CD14-positive monocyte (primary cell): Measurements from ENCODE around the gene SLC25A21. TPM values are rescaled to one million over a fixed set of nuclear protein-coding genes. Genes with fewer than 3 reads are reported as not detected.

ENCODE experiments used
- DNase-seq, 3 donors: peaks; one replicate each; pipeline ENCODE4 v3.0.0-alpha.2; 2011 to 2022
- H2AFZ ChIP-seq: 2 replicates; pipeline ENCODE4 v1.6.0; 2012; ENCODE audit warnings: mild to moderate bottlenecking, low read depth, low read length, inconsistent platforms; ENCODE audit not compliant: insufficient read depth, poor library complexity, severe bottlenecking
- H3K27ac ChIP-seq, 2 donors: 1 replicate in 1 of 2; 2 replicates in 1 of 2; pipeline ENCODE4 v1.5.1; 2012 to 2013; ENCODE audit warnings: low read length in 2 of 2, control low read depth in 1 of 2, inconsistent platforms in 1 of 2, low read depth in 1 of 2, mild to moderate bottlenecking in 1 of 2
- H3K27me3 ChIP-seq, 2 donors: one replicate each; pipeline versions ENCODE4 v1.6.0 to v1.6.1; 2011 to 2013; ENCODE audit warnings: low read length in 2 of 2; ENCODE audit not compliant: control insufficient read depth in 2 of 2, insufficient read depth in 2 of 2
- H3K36me3 ChIP-seq, 2 donors: replicated peaks in 1 of 2; 1 replicate in 1 of 2; 2 replicates in 1 of 2; pipeline versions ENCODE4 v1.5.1 to v1.6.1; 2012 to 2013; ENCODE audit warnings: low read length in 2 of 2, control low read depth in 1 of 2, inconsistent platforms in 1 of 2, mild to moderate bottlenecking in 1 of 2; ENCODE audit not compliant: insufficient read depth in 2 of 2, control insufficient read depth in 1 of 2
- H3K4me1 ChIP-seq, 2 donors: 1 replicate in 1 of 2; 2 replicates in 1 of 2; pipeline versions ENCODE4 v1.5.1 to v1.6.1; 2012 to 2013; ENCODE audit warnings: low read length in 2 of 2, control low read depth in 1 of 2, inconsistent platforms in 1 of 2, mild to moderate bottlenecking in 1 of 2, moderate library complexity in 1 of 2; ENCODE audit not compliant: insufficient read depth in 2 of 2, control insufficient read depth in 1 of 2
- H3K4me2 ChIP-seq: replicated peaks from 2 replicates; pipeline ENCODE3; 2012; ENCODE audit warnings: low read length, moderate library complexity, mild to moderate bottlenecking; ENCODE audit not compliant: poor library complexity, severe bottlenecking; ENCODE audit errors: extremely low read depth
- H3K4me3 ChIP-seq, 3 experiments: fragments of 200-600 bp in 1 of 3; sonication (generic) in 1 of 3; replicated peaks in 1 of 3; 1 replicate in 2 of 3; 2 replicates in 1 of 3; pipeline ENCODE4 v1.5.1; 2011 to 2013; ENCODE audit warnings: low read length in 3 of 3, mild to moderate bottlenecking in 3 of 3, control low read depth in 2 of 3, low read depth in 2 of 3, inconsistent platforms in 1 of 3, moderate library complexity in 1 of 3
- H3K79me2 ChIP-seq: 2 replicates; pipeline ENCODE4 v1.6.0; 2012; ENCODE audit warnings: mild to moderate bottlenecking, control low read depth, inconsistent platforms, low read length, moderate library complexity; ENCODE audit not compliant: insufficient read depth
- H3K9ac ChIP-seq: 2 replicates; pipeline ENCODE4 v1.6.0; 2017; ENCODE audit warnings: low read length, mild to moderate bottlenecking; ENCODE audit not compliant: insufficient read depth, poor library complexity, severe bottlenecking
- H3K9me3 ChIP-seq, 2 donors: replicated peaks in 1 of 2; 1 replicate in 1 of 2; 2 replicates in 1 of 2; pipeline versions ENCODE4 v1.5.1 to v1.6.1; 2012 to 2013; ENCODE audit warnings: low read length in 2 of 2, control low read depth in 1 of 2; ENCODE audit not compliant: control insufficient read depth in 1 of 2, insufficient read depth in 1 of 2
- H4K20me1 ChIP-seq: 2 replicates; pipeline ENCODE4 v1.6.0; 2012; ENCODE audit warnings: mild to moderate bottlenecking, low read length, control low read depth, moderate library complexity; ENCODE audit not compliant: insufficient read depth
- H3K27ac Mint-ChIP-seq, 7 donors: one replicate each; pipeline ENCODE4 v1.8.0; 2020; ENCODE audit warnings: mild to moderate bottlenecking in 7 of 7, mixed read lengths in 7 of 7, moderate library complexity in 6 of 7, inconsistent platforms in 2 of 7
- H3K27me3 Mint-ChIP-seq, 3 donors: one replicate each; pipeline ENCODE4 v1.8.0; 2021 to 2022; ENCODE audit warnings: low read depth in 3 of 3, mild to moderate bottlenecking in 3 of 3, mixed read lengths in 3 of 3, moderate library complexity in 3 of 3, inconsistent platforms in 1 of 3
- H3K36me3 Mint-ChIP-seq, 2 donors: one replicate each; pipeline ENCODE4 v1.8.0; 2020; ENCODE audit warnings: mixed read lengths in 2 of 2, inconsistent platforms in 1 of 2, mild to moderate bottlenecking in 1 of 2
- H3K4me1 Mint-ChIP-seq: one replicate; pipeline ENCODE4 v1.8.0; 2020; ENCODE audit warnings: mild to moderate bottlenecking, mixed read lengths
- H3K4me3 Mint-ChIP-seq, 2 donors: one replicate each; pipeline ENCODE4 v1.8.0; 2020; ENCODE audit warnings: mild to moderate bottlenecking in 2 of 2, mixed read lengths in 2 of 2, moderate library complexity in 1 of 2
- H3K9me3 Mint-ChIP-seq, 7 donors: one replicate each; pipeline ENCODE4 v1.8.0; 2020 to 2022; ENCODE audit warnings: mixed read lengths in 7 of 7, mild to moderate bottlenecking in 6 of 7, moderate library complexity in 6 of 7, inconsistent platforms in 2 of 7
- CTCF ChIP-seq: fragments of 200-600 bp; IDR thresholded peaks from one replicate; pipeline ENCODE4 v1.8.0; 2022; ENCODE audit warnings: antibody characterized with exemption, mild to moderate bottlenecking
- whole genome bisulfite sequencing: methylation state at CpG from one replicate; pipeline ENCODE4 v1.1.5; 2013; ENCODE audit warnings: missing lambda C conversion rate; ENCODE audit not compliant: insufficient coverage; 5-methylcytosine and 5-hydroxymethylcytosine counted together
- intact Hi-C, 2 donors: fragments of 100-400 bp; cut with micrococcal nuclease; formaldehyde crosslinking; loops; one replicate each; pipeline versions ENCODE4 v1.15.0 to v1.15.1; 2023
- polyA plus RNA-seq, 3 donors: library from polyadenylated mRNA; depleted of rRNA in 1 of 3; unstranded in 2 of 3; stranded (reverse) in 1 of 3; fragments of 300-500 nt in 2 of 3; fragments of >200 nt in 1 of 3; fragmentation: Illumina TruSeq in 2 of 3; gene quantifications; 1 replicate in 2 of 3; 2 replicates in 1 of 3; pipeline ENCODE4 v1.2.3, GENCODE V29; 2012 to 2021

Gene SLC25A21
- polyA plus RNA-seq, 3 donors: not detected

- Mint-ChIP-seq H3K9me3 (peaks cover 0 to 2% (median 0%) of the 10 kb centered on the region in 7 donors), H3K4me1 (no peaks in the 10 kb centered on the region), H3K27me3 (peaks cover 0 to 3% (median 0%) of the 10 kb centered on the region in 3 donors), H3K27ac (no peak overlapping the region), H3K4me3 (no peak overlapping the region), H3K36me3 (no peaks in the 10 kb centered on the region)
- no peak overlapping the region for H3K4me2 ChIP-seq
- no peaks in the 10 kb centered on the region for H3K79me2 ChIP-seq
- no peak overlapping the region for H3K27ac ChIP-seq
- no peaks in the 10 kb centered on the region for H3K9me3 ChIP-seq
- no peak overlapping the region for H3K9ac ChIP-seq
- DNase-seq: no peak
- intact Hi-C loops: no loop called here
- no peaks in the 10 kb centered on the region for H3K4me1 ChIP-seq
- H3K36me3 ChIP-seq: no peaks in the 10 kb centered on the region
- H3K4me3 ChIP-seq: no peak overlapping the region
- no peaks in the 10 kb centered on the region for H3K27me3 ChIP-seq
- no peak overlapping the region for H2AFZ ChIP-seq
- no peak for TF ChIP-seq CTCF
- H4K20me1 ChIP-seq: no peaks in the 10 kb centered on the region
- WGBS: no CpG with 5 or more reads among the region's 6 CpGs
Measured at GRCh38 chr14:36826614-36827013, 345.8 kb downstream of the SLC25A21 start.

- H3K4me2 ChIP-seq: no peak overlapping the region
Measured at GRCh38 chr14:36824854-36825253, 347.6 kb downstream of the SLC25A21 start.

More at GRCh38 chr14:36824854-36825253, 347.6 kb downstream of the SLC25A21 start:
- Histone ChIP-seq H3K27me3 (no peaks in the 10 kb centered on the region), H3K4me1 (no peaks in the 10 kb centered on the region), H2AFZ (no peak overlapping the region), H3K9me3 (no peaks in the 10 kb centered on the region), H3K36me3 (no peaks in the 10 kb centered on the region), H3K9ac (no peak overlapping the region), H4K20me1 (no peaks in the 10 kb centered on the region), H3K4me3 (no peak overlapping the region), H3K79me2 (no peaks in the 10 kb centered on the region), H3K27ac (no peak overlapping the region)
- no peak overlapping the region for H3K27ac Mint-ChIP-seq
- no peaks in the 10 kb centered on the region for H3K36me3 Mint-ChIP-seq
- H3K27me3 Mint-ChIP-seq: peaks cover 0 to 3% (median 0%) of the 10 kb centered on the region in 3 donors
- 72% methylated on average over 2 of the region's 4 CpGs for WGBS
- intact Hi-C loops: no loop called here
- no peak overlapping the region for H3K4me3 Mint-ChIP-seq
- no peak for DNase-seq
- H3K9me3 Mint-ChIP-seq: peaks cover 0 to 2% (median 0%) of the 10 kb centered on the region in 7 donors
- H3K4me1 Mint-ChIP-seq: no peaks in the 10 kb centered on the region
- no peak for TF ChIP-seq CTCF
